Loucy (cell line): ENCODE measurements around the gene CYP2J2.

Experiments
- EZH2phosphoT487 ChIP-seq: fragments of 200-600 bp; IDR thresholded peaks from 2 replicates; pipeline ENCODE4 v1.6.1; 2018; ENCODE audit warnings: antibody characterized with exemption, mild to moderate bottlenecking, moderate library complexity, borderline replicate concordance
- TF ChIP-seq, protein P1 (sequence below): fragments of 200-600 bp; sonication (generic); conservative IDR thresholded peaks from 2 replicates; pipeline ENCODE4 v1.5.1; 2014; ENCODE audit warnings: mild to moderate bottlenecking, antibody characterized with exemption, low read length

DNA sequence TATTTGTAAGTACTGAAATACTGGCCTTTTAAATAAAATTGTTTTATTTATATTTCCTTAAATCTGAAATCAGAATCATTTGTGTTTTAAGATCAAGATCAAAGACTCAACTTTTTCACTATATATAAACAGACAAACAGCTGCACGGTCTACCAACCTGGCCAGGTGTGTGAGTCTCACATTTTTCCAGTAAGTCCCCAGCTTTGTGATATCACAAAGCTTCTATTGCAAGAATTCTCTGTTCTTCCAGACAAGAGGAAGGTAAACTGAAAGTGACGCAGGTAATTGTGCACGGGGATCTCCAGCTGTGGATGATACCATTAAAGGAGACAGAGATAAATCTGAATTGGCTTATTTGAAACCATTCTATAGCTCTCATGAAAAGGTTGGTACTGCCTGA lies 41.2 kb upstream of the CYP2J2 start:
- TF ChIP-seq, protein P1, sequence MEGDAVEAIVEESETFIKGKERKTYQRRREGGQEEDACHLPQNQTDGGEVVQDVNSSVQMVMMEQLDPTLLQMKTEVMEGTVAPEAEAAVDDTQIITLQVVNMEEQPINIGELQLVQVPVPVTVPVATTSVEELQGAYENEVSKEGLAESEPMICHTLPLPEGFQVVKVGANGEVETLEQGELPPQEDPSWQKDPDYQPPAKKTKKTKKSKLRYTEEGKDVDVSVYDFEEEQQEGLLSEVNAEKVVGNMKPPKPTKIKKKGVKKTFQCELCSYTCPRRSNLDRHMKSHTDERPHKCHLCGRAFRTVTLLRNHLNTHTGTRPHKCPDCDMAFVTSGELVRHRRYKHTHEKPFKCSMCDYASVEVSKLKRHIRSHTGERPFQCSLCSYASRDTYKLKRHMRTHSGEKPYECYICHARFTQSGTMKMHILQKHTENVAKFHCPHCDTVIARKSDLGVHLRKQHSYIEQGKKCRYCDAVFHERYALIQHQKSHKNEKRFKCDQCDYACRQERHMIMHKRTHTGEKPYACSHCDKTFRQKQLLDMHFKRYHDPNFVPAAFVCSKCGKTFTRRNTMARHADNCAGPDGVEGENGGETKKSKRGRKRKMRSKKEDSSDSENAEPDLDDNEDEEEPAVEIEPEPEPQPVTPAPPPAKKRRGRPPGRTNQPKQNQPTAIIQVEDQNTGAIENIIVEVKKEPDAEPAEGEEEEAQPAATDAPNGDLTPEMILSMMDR, result no peak
- TF ChIP-seq EZH2phosphoT487, result no peak
